Skin of body (tissue), 2 donors: ENCODE results near the gene PRR7. TPM values are rescaled to one million over a fixed set of nuclear protein-coding genes. Genes with fewer than 3 reads are reported as not detected.
A peak's percentile ranks its signal among the peaks of the same experiment; 100 is the strongest.

Source experiments
- DNase-seq: peaks from one replicate; lab custom pipeline; 2025; lab: John Stamatoyannopoulos, UW
- total RNA-seq: library from RNA; depleted of rRNA; stranded (reverse); fragments of >200 nt; gene quantifications from one replicate; pipeline ENCODE4 v1.2.3, GENCODE V29; 2014

Gene PRR7
- total RNA-seq, 1 donor from 2014 or later = 1.1 TPM

DNA sequence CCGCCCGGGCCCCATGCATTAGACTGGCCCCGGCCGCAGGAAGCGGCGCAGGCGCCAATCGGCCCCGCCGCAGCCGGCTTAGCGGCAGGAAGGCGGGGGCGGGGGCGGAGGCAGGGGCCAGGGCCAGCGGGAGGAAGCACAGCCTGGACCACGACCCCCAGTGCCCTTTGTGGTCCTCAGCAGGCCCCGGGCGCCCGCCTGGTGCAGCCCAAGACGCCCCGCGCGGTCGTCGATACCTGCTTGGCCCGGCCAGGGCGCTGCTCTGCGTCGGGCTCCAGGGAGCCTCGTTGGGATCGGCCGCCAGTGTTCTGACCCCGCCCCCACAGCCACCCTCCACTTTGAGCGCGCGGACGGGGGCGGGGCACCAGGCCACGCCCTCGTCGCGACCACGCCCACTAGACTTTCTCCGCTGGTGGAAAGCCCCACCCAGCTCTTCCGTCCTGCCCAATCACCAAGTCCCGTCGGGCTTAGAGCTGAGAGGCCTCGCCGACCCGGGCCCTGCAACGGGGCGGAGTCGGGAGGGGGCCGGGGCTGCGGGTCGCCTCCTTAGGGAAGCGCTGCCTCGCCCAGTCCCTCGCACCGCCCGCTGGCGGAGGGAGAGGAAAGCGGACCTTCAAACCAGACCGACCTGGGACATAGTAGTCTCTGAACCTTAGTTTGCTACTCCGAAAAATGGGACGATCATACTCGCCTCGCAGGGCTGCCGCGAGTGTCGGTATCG, 50.8 kb downstream of the PRR7 start, which contains the start of gene PDLIM7:
Gene PDLIM7, minus strand, starts transcription at position 313 of the 721 bp plus-strand sequence. CDS start 1,092 bp downstream, outside the sequence.
- DNase-seq = peak; percentile 98

DNA sequence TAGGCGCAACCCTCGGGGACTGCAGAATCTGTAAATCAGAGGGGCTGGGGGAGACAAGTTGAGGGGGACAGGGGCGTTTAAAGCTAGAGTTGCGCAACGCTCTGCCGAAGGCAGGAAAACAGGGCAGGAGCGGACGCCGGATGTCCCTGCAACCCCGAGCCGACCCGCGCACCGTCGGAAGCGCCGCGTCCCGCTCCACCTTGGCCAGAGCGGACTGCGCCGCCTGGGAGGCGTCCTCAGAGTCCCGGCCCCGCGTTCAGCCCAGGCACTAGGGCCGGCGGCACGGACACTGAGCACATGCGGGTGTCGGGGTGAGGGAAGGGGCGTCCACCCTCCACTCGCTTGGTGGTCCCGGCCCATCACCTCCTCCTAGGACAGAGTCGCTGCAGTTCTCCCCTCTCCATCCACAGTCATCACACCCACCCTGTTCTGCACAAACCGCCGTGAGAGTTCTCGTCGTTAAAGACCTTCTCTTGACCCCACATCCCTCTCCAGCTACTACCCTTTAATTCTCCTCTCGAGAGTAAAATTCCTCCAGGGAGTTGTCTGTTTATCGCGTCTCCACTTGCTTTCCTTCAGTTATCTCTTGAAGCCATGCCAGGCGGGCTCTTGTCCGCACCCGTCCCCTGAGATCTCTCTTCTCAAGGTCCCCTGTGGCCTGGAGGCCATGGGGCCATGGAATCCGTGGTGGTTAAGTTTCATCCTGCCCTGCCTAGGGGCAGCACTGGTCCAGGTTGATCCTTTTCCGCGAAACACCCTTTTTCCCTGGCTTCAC, 51.6 kb downstream of the PRR7 start:
- DNase-seq = no peak

- no peak for DNase-seq
These were observed 53.2 kb downstream of the PRR7 start for GRCh38 chr5:177499842-177500241.

- DNase-seq = peak; percentile 53
These were observed 54.3 kb downstream of the PRR7 start for GRCh38 chr5:177500685-177501522.

DNA sequence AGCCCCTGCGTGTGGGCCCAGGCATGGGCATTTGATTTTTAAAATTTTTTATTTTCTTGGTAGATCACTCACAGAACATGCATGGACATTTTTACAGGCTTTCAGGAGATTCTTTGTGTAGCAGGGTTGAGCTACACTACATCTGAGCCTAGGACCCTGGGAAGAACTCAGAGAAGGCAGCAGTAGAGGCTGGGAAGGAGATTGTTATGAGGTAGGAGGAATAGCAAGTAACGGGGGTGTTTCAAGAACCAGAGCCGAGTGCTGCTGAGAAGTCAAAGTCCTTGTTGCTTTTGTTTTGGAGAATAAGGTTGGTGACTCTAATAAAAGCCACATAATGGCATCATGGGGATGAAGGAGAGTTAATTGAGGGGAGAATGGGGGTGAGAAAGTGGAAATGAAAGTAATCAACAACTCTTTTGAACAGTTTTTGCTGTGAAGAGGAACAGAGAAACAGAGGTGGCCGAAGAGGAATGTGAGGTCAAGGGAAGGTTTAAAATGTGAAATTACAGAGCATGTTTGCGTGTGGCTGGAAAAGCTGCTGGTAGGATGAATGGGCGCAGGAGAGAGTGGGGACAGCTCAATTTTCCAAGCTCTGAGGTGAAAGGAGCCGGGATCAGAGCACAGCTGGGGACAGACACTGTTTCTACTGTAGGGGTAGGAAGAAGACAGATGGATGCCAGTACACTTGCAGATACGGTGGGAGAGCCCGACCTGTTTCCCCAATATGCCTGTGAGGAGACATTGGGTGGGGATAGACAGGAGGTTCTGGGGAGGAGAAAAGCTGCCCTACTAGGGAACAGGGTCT, 55.5 kb downstream of the PRR7 start:
- DNase-seq = no peak

DNA sequence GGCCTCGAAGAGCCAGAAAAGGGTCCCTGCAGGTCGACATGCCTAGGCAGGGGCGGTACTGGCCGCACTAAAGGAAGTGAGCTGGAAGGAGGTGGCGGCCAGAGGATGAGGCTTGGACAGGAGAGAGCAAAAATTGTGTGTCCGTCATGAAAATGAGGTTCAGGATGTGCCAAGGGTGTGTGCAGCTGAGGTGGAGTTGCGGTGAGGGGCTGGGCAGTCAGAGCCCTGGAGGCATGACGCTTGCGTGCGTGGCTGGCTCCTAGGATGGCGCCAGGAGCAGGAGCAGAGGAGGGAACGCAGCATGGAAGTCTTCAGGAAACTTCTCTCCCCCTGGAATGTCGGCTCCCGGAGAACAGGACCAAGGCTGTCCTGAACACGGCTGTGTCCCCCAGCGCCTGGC, 56.3 kb downstream of the PRR7 start:
- DNase-seq = no peak

DNA sequence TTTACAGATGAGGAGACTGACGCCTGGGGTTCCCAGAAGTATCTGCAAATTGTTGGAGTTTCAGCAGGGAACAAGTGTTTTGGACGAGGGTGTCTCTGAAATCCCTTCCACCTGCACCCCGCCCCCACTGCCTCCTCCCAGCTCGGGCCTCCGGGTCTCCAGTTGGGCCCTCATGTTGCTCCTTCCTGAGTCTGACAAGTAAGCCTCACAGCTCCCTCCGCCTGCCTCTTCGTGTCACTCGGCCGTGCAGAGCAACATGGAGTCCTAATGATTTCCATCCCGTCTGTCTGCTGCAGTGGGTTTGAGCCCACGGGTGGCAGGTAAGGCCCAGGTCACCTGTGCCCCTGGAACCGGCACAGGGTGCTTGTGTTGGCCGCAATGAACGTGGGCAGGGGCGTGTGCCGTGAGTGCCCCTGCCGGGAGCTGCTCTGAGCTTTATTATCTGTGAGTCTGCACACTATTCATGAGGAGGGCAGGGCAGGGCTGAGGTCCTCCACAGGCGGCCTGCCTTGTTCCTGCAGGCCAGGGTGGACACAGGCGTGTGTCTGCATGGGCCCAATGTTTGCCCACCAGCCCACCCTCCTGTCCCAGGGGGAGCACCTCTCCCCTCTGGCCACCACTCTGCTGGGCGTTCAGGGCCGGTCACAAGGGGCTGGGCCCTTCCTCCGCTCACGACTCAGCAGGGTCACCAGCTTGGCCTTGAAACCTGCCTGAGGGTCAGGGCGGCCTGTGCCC, 56.9 kb downstream of the PRR7 start:
- no peak for DNase-seq

GRCh38 chr5:177504086-177505056, 57.8 kb downstream of the PRR7 start:
- DNase-seq = no peak

DNA sequence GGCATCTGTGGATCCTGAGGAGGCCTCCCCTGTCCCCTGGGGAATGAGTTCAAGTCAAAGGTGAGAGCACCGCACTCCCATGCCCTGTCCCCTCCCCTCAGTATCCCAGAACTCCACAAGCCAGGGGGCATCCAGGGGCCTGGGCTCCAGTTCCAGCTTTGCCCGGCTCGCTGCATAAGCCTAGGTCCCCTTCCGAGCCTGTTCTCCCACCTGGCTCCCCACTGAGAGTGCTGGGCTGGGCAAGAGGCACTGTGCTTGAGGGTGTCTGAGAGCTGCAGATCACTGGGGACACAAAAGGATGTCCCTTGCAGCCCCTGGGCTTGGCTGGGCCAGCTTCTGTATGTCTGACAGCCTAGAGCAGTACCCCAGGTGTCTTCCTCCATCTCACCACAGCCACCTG, 58.5 kb downstream of the PRR7 start:
- no peak for DNase-seq

Other genes with a start within 250 kb of the PRR7 start
- 19.6 TPM for gene RAB24, start 143.1 kb upstream of the PRR7 start, total RNA-seq
- 42.8 TPM for gene PRELID1, start 143.0 kb upstream of the PRR7 start, total RNA-seq
- gene MXD3, start 134.9 kb upstream of the PRR7 start, total RNA-seq = 9.7 TPM
- 99.0 TPM for gene LMAN2, start 95.1 kb upstream of the PRR7 start, total RNA-seq
- gene RGS14, start 88.9 kb upstream of the PRR7 start, total RNA-seq = 13.7 TPM
- not detected for gene SLC34A1, start 62.4 kb upstream of the PRR7 start, total RNA-seq
- gene PFN3, start 46.2 kb upstream of the PRR7 start, total RNA-seq = not detected
- 1.3 TPM for gene F12, start 37.2 kb upstream of the PRR7 start, total RNA-seq
- gene GRK6, start 20.1 kb upstream of the PRR7 start, total RNA-seq = 23.8 TPM
- gene DBN1, start 26.8 kb downstream of the PRR7 start, total RNA-seq = 41.1 TPM
- gene PDLIM7, start 50.8 kb downstream of the PRR7 start, total RNA-seq = 30.7 TPM
- gene DOK3, start 63.0 kb downstream of the PRR7 start, total RNA-seq = 3.8 TPM
- gene DDX41, start 70.1 kb downstream of the PRR7 start, total RNA-seq = 55.4 TPM
- 30.8 TPM for gene FAM193B, start 107.7 kb downstream of the PRR7 start, total RNA-seq
- gene TMED9, start 145.4 kb downstream of the PRR7 start, total RNA-seq = 68.4 TPM
- gene B4GALT7, start 153.3 kb downstream of the PRR7 start, total RNA-seq = 11.6 TPM